HepG2 (cell line): ENCODE data around the gene FNDC3B. TPM values are rescaled to one million over a fixed set of nuclear protein-coding genes. Genes with fewer than 3 reads are reported as not detected.

ENCODE experiments used
- EEA1 ChIP-seq: sonication (generic); formaldehyde crosslinking; IDR thresholded peaks from 2 replicates; pipeline ENCODE4 v1.5.1; 2020; ENCODE audit warnings: mild to moderate bottlenecking, missing genetic modification reagents, borderline replicate concordance
- GPN1 ChIP-seq: sonication (generic); formaldehyde crosslinking; IDR thresholded peaks from 2 replicates; pipeline ENCODE4 v1.5.1; 2020; ENCODE audit warnings: missing genetic modification reagents, borderline replicate concordance
- SOX6 ChIP-seq, 2 experiments: fragments of 450-650 bp in 1 of 2; sonication (generic) in 1 of 2; formaldehyde crosslinking in 1 of 2; IDR thresholded peaks; 2 replicates each; pipeline versions ENCODE4 v1.4.0 to v1.6.1; 2017 to 2020; ENCODE audit warnings: antibody characterized with exemption in 1 of 2, mild to moderate bottlenecking in 1 of 2, missing genetic modification reagents in 1 of 2
- ZHX2 ChIP-seq, 2 experiments: sonication (generic) in 1 of 2; formaldehyde crosslinking in 1 of 2; IDR thresholded peaks; 2 replicates each; pipeline versions ENCODE4 v1.6.1 to v1.9.0; 2014 to 2022; ENCODE audit warnings: antibody characterized with exemption in 1 of 2, borderline replicate concordance in 1 of 2, inconsistent platforms in 1 of 2, low read depth in 1 of 2, missing genetic modification reagents in 1 of 2
- ZNF142 ChIP-seq: sonication (generic); formaldehyde crosslinking; IDR thresholded peaks from 2 replicates; pipeline ENCODE4 v1.4.0; 2020; ENCODE audit warnings: missing genetic modification reagents
- polyA plus RNA-seq, 8 experiments: library from polyadenylated mRNA; depleted of rRNA in 3 of 8; stranded (reverse) in 7 of 8; unstranded in 1 of 8; fragments of >200 nt; fragmentation: Illumina TruSeq in 4 of 8; extraction: Trizol in 4 of 8; gene quantifications; 2 replicates each; pipeline versions ENCODE4 v1.2.1 to v1.2.3, GENCODE V29; 2011 to 2016; ENCODE audit warnings: low read depth in 4 of 8, missing spikeins in 1 of 8, mixed read lengths in 1 of 8; ENCODE audit not compliant: insufficient read depth in 1 of 8
- total RNA-seq, 5 experiments: library from RNA; depleted of rRNA; stranded (reverse); fragments of >200 nt; fragmentation: Illumina TruSeq; extraction: Trizol; gene quantifications; 2 replicates each; pipeline ENCODE4 v1.2.3, GENCODE V29; 2016; ENCODE audit warnings: low read depth in 1 of 5
- TF ChIP-seq, protein P1 (sequence below): sonication (generic); formaldehyde crosslinking; IDR thresholded peaks from 2 replicates; pipeline ENCODE4 v1.5.0; 2020; ENCODE audit warnings: missing genetic modification reagents

FNDC3B gene
- total and polyA plus RNA-seq, 2 of the 13 experiments (the other 11 are each of a cell fraction or from before 2014, with no cell fraction given) = 74.8 to 103 TPM

DNA sequence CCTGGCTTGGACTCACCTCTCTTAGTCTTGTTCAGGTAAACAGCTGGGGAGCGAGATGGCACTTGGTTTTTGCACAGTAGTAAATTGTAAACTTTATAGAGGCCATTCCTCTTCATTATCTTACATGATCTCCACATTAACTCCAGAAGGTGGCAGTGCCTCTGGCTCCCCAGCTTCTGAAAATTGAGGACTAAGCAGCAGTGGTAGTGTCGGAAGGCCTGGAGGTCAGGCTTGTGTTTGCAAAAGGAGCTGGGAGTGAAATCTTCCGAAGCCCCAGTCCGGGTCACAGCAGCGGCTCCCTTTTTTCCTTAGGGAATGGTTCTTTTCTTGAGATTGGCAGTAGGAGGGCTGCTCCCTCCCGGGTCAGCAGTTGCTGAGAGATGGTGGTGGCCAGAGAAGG is 85.7 kb downstream of the FNDC3B start (continued):
- no peak for TF ChIP-seq ZNF142 (CRISPR knock-in tag)
- no peak for TF ChIP-seq EEA1 (CRISPR knock-in tag)
- TF ChIP-seq ZHX2 (IDR thresholded peaks at IDR 0.05; ENCODE audit: low read depth) = no peak
- no peak for TF ChIP-seq ZHX2 (CRISPR knock-in tag; IDR thresholded peaks at IDR 0.05; ENCODE audit: borderline replicate concordance)
- TF ChIP-seq GPN1 (CRISPR knock-in tag) = no peak
- TF ChIP-seq, protein P1, sequence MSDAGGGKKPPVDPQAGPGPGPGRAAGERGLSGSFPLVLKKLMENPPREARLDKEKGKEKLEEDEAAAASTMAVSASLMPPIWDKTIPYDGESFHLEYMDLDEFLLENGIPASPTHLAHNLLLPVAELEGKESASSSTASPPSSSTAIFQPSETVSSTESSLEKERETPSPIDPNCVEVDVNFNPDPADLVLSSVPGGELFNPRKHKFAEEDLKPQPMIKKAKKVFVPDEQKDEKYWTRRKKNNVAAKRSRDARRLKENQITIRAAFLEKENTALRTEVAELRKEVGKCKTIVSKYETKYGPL (CRISPR knock-in tag) = no peak
- no peak for TF ChIP-seq SOX6 (IDR thresholded peaks at IDR 0.05)
- 0 out of 2 replicates have a peak, but pooled peaks have one; percentile 25 for TF ChIP-seq SOX6 (CRISPR knock-in tag; IDR thresholded peaks at IDR 0.05)
